ENCODE data around the gene KRTAP29-1. TPM values are rescaled to one million over a fixed set of nuclear protein-coding genes. Genes with fewer than 3 reads are reported as not detected.

Gene KRTAP29-1
- total RNA-seq, 1 donor from 2014 or later: not detected

- peaks cover 2% of the 10 kb centered on the region for H3K36me3 Mint-ChIP-seq (ENCODE audit: insufficient read depth)
- peaks cover 3% of the 10 kb centered on the region for H3K27me3 Mint-ChIP-seq
- no peaks in the 10 kb centered on the region for H3K4me1 Mint-ChIP-seq (ENCODE audit: low read depth)
- H3K4me3 Mint-ChIP-seq (ENCODE audit: low read depth): no peak overlapping the region
- no peak overlapping the region for H3K27ac Mint-ChIP-seq
- no peak for DNase-seq (ENCODE audit: low spot score, unreplicated experiment)
- peaks cover 19% of the 10 kb centered on the region for H3K9me3 Mint-ChIP-seq (ENCODE audit: low read depth)
- no peak for TF ChIP-seq CTCF (IDR thresholded peaks at IDR 0.05; ENCODE audit: unreplicated experiment)
Measured at GRCh38 chr17:41345992-41346391, 43.3 kb upstream of the KRTAP29-1 start.

- H3K27ac Mint-ChIP-seq: no peak overlapping the region
- H3K36me3 Mint-ChIP-seq (ENCODE audit: insufficient read depth): peaks cover 2% of the 10 kb centered on the region
- no peak overlapping the region for H3K4me3 Mint-ChIP-seq (ENCODE audit: low read depth)
- H3K9me3 Mint-ChIP-seq (ENCODE audit: low read depth): peaks cover 19% of the 10 kb centered on the region
- no peak for DNase-seq (ENCODE audit: low spot score, unreplicated experiment)
- H3K4me1 Mint-ChIP-seq (ENCODE audit: low read depth): no peaks in the 10 kb centered on the region
- H3K27me3 Mint-ChIP-seq: peaks cover 3% of the 10 kb centered on the region
- no peak for TF ChIP-seq CTCF (IDR thresholded peaks at IDR 0.05; ENCODE audit: unreplicated experiment)
Measured at GRCh38 chr17:41343029-41343428, 40.4 kb upstream of the KRTAP29-1 start.

GRCh38 chr17:41340934-41341861 lies 38.5 kb upstream of the KRTAP29-1 start:
- Mint-ChIP-seq H3K36me3 (ENCODE audit: insufficient read depth) (peaks cover 2% of the 10 kb centered on the region), H3K27ac (no peak overlapping the region), H3K9me3 (ENCODE audit: low read depth) (peaks cover 19% of the 10 kb centered on the region), H3K4me3 (ENCODE audit: low read depth) (no peak overlapping the region), H3K27me3 (peaks cover 3% of the 10 kb centered on the region), H3K4me1 (ENCODE audit: low read depth) (no peaks in the 10 kb centered on the region)
- TF ChIP-seq CTCF (IDR thresholded peaks at IDR 0.05; ENCODE audit: unreplicated experiment): no peak
- no peak for DNase-seq (ENCODE audit: low spot score, unreplicated experiment)

- no peak overlapping the region for H3K27ac Mint-ChIP-seq
- TF ChIP-seq CTCF (IDR thresholded peaks at IDR 0.05; ENCODE audit: unreplicated experiment): no peak
- H3K4me3 Mint-ChIP-seq (ENCODE audit: low read depth): no peak overlapping the region
- peaks cover 19% of the 10 kb centered on the region for H3K9me3 Mint-ChIP-seq (ENCODE audit: low read depth)
- H3K36me3 Mint-ChIP-seq (ENCODE audit: insufficient read depth): peaks cover 2% of the 10 kb centered on the region
- no peaks in the 10 kb centered on the region for H3K4me1 Mint-ChIP-seq (ENCODE audit: low read depth)
- H3K27me3 Mint-ChIP-seq: peaks cover 3% of the 10 kb centered on the region
- DNase-seq (ENCODE audit: low spot score, unreplicated experiment): no peak
Measured at GRCh38 chr17:41340494-41340893, 37.8 kb upstream of the KRTAP29-1 start.

- Mint-ChIP-seq H3K27me3 (peaks cover 3% of the 10 kb centered on the region), H3K27ac (no peak overlapping the region), H3K9me3 (ENCODE audit: low read depth) (peaks cover 19% of the 10 kb centered on the region), H3K36me3 (ENCODE audit: insufficient read depth) (peaks cover 2% of the 10 kb centered on the region), H3K4me3 (ENCODE audit: low read depth) (no peak overlapping the region), H3K4me1 (ENCODE audit: low read depth) (no peaks in the 10 kb centered on the region)
- no peak for TF ChIP-seq CTCF (IDR thresholded peaks at IDR 0.05; ENCODE audit: unreplicated experiment)
- no peak for DNase-seq (ENCODE audit: low spot score, unreplicated experiment)
Measured at GRCh38 chr17:41339571-41340172, 37.0 kb upstream of the KRTAP29-1 start.
